Measurements from ENCODE around the gene MCF2L. TPM values are rescaled to one million over a fixed set of nuclear protein-coding genes. Genes with fewer than 3 reads are reported as not detected.

MCF2L gene
- total RNA-seq, 1 experiment from 2014 or later: 5.8 TPM

- no peak for DNase-seq
- Histone ChIP-seq H3K4me3 (no peak overlapping the region), H3K36me3 (no peaks in the 10 kb centered on the region), H3K27me3 (peaks cover 14% of the 10 kb centered on the region; the same call in 1 of the 2 replicates), H3K9me3 (no peaks in the 10 kb centered on the region)
These were observed 46.0 kb downstream of the MCF2L start for GRCh38 chr13:113014752-113015745.

DNA sequence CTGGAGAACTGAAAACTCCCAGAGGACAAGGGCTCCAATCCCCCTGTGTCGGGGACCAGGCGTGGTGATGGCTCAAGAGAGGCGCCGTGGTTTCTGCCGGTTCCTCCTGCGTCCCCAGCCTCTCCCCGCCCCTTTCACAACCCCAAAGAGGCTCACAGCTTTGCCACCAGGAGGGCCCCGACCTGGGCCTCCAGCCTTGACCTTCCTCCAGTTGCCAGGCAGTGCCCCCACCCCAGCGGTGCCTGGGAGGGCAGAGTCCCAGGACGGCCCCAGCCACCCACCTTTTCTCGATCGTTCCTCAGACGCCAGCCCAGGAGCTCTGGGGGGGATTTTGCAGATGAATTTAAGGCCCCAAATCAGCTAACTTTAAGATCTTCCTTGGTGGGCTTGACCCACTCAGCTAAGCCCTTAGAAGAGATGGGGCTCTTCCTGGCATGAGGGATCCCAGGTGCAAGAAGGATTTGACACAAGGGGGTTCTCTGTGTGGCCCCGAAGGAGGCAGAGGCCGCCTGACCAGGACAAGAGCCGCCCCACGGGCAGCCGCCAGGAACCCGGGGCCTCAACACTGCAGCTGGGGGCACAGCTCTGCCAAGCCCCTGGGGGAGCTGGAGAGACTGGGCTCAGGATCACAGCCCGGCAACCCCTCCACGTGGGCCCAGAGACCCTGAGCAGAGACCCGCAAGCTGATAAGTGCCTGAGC is 47.0 kb downstream of the MCF2L start:
- DNase-seq: no peak
- H3K27me3 ChIP-seq: peaks cover 14% of the 10 kb centered on the region; the same call in 1 of the 2 replicates

GRCh38 chr13:113016526-113017295 is 47.7 kb downstream of the MCF2L start:
- H3K4me3 ChIP-seq: no peak overlapping the region
- no peak for DNase-seq
- peaks cover 14% of the 10 kb centered on the region; the same call in 1 of the 2 replicates for H3K27me3 ChIP-seq
- no peaks in the 10 kb centered on the region for H3K9me3 ChIP-seq
- no peaks in the 10 kb centered on the region for H3K36me3 ChIP-seq

More for the DNA sequence above, 47.0 kb downstream of the MCF2L start:
- H3K9me3 ChIP-seq: no peaks in the 10 kb centered on the region
- no peaks in the 10 kb centered on the region for H3K36me3 ChIP-seq
- H3K4me3 ChIP-seq: no peak overlapping the region

DNA sequence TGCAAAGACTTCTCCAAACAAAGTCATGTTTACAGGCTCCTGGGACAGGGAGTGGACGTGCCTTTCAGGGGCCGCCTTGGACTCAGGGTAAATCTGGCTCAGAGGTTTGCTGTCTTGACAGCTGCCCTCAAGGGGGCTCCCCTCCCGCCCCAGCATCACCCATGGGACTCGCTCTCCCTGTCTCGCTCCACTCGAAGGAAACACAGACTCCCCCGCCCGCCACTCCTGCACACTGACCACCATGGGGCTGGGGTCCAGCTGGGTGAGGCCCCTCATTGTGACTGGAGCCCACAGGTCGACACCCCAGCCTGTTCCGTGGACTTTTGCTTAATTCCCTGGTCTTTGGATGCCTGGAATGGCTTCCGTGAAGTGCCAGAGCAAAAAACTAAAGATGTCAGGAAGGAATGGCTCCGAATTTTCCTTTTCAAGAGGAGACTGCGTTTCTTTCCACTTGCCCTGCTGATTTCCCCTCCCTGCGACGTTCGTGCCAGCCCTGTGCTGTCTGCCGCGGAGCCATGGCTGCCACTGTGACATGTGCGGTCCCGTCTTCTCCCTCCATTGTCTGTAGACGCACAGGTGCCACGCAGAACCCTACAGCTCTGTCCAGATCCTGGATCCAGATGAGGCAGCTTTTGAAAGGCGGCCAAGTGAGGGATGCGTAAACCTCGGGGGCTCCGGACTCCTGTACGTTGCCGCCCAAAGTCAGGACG is 48.6 kb downstream of the MCF2L start:
- Histone ChIP-seq H3K36me3 (no peaks in the 10 kb centered on the region), H3K27me3 (peaks cover 15% of the 10 kb centered on the region; the same call in 1 of the 2 replicates), H3K9me3 (no peaks in the 10 kb centered on the region), H3K4me3 (no peak overlapping the region)
- no peak for DNase-seq

DNA sequence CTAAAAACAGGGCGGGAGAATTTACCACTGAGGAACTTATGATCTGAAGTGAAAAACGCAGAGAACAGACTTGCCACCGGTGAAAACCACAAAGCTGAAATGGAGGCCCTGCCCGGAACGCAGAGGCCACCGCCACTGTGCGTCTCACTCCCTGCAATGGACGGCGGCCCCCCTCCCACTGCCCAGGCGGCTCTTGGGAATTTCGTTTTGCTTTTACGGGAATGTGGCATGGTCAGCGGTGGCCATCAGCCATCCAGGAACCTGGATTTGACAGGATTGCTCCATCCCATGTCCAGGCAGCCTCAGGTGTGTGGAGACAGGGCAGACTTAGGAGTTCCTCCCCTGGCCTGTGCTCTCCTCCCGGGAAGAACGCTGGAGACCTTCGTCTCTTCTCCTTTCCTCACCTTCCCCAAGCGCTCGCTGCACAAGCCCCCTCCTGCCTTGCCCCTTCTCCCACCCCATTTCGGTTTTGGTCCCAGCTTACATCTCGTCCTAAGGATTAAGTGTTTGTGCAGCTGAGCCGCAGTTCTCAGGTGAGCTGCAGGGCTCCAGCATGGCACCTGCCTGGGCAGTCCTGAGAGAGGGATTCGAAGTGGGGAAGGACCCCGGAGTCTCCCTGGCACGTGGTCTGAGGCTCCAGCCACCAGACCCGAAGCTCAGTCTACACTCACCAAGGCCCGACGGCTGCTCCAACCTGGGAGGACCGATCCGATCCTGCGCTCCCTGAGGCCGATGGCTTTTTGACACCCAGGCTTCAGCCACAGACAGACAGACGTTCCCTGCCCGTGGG is 49.9 kb downstream of the MCF2L start:
- Histone ChIP-seq H3K27me3 (peaks cover 27% of the 10 kb centered on the region), H3K36me3 (no peaks in the 10 kb centered on the region), H3K4me3 (no peak overlapping the region), H3K9me3 (no peaks in the 10 kb centered on the region)
- no peak for DNase-seq

DNA sequence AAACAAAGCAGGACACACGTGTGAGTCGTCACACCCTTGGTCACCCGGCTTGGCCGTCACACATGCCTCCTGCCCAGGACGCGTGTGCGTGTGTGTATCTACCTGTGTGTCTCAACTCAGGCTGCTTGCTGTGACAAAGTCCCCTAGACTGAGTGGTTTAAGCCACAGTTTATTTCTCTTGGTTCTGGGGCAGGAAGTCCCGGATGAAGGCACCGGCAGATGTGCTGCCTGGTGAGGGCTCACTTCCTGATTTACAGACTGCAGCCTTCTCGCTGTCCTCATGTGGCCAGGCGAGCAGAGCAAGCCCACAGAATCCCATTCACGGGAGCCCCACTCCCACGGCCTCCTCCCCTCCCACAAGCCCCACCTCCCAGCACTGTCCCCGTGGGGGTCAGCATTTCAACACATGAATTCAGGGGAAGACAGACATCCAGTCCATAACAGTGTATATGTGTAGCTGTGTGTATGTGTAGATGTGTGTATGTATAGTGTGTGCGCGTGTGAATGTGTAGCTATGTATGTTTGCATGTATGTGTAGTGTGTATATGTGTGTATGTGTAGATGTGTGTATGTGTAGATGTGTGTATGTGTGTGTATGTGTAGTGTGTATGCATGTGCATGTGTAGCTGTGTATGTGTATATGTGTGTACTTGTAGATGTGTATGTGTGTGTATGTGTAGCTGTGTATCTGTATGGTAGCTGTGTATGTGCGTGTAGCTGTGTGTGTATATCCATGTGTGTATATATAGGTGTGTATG is 51.5 kb downstream of the MCF2L start:
- Histone ChIP-seq H3K9me3 (no peaks in the 10 kb centered on the region), H3K36me3 (no peaks in the 10 kb centered on the region), H3K4me3 (no peak overlapping the region), H3K27me3 (peaks cover 35% of the 10 kb centered on the region)
- no peak for DNase-seq

- Histone ChIP-seq H3K27me3 (peaks cover 38% of the 10 kb centered on the region), H3K36me3 (no peaks in the 10 kb centered on the region), H3K9me3 (no peaks in the 10 kb centered on the region), H3K4me3 (no peak overlapping the region)
- DNase-seq: no peak
These were observed 52.4 kb downstream of the MCF2L start for GRCh38 chr13:113021391-113021790.

DNA sequence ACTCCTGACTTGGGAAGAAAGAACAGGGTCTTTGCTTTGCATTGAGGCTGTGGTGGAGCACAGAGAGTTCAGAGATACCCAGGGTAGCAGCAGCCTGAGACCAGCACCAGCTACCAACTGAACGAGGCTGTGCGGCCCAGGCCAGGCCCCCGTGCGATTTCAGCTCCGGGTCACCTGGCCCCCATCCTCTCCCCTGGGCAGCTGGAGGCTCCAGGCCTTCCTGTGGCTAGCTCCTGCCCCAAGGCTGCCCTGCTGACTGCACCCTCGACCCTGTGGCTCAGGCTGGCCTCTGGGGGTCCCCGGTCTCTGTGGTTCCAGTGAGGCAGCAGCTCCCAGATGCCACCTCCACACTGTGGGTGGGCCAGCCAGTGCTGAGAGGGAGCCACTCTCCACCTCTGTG is 52.8 kb downstream of the MCF2L start:
- Histone ChIP-seq H3K36me3 (no peaks in the 10 kb centered on the region), H3K9me3 (no peaks in the 10 kb centered on the region), H3K27me3 (peaks cover 42% of the 10 kb centered on the region), H3K4me3 (no peak overlapping the region)
- no peak for DNase-seq

DNA sequence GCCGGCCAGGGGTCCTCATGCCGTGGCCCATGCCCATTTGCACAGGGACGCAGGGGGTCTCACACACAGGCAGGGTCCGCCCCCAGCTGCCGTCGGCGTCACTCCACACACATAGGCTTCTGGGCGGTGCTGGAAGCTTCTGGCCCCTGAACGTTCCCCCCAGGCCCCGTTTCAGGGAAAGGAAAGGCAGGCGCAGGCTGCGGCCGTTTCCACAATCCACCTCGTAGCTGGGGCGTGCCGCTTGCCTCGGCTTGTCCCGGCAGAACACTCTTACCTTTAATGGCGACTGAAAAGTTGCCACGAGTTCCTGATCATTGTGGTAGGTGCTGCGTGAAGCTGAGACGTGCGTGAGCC is 53.4 kb downstream of the MCF2L start:
- H3K36me3 ChIP-seq: no peaks in the 10 kb centered on the region
- H3K4me3 ChIP-seq: no peak overlapping the region
- H3K9me3 ChIP-seq: no peaks in the 10 kb centered on the region
- no peak for DNase-seq
- H3K27me3 ChIP-seq: peaks cover 42% of the 10 kb centered on the region

GRCh38 chr13:113022745-113023574 is 53.9 kb downstream of the MCF2L start:
- DNase-seq: no peak

DNA sequence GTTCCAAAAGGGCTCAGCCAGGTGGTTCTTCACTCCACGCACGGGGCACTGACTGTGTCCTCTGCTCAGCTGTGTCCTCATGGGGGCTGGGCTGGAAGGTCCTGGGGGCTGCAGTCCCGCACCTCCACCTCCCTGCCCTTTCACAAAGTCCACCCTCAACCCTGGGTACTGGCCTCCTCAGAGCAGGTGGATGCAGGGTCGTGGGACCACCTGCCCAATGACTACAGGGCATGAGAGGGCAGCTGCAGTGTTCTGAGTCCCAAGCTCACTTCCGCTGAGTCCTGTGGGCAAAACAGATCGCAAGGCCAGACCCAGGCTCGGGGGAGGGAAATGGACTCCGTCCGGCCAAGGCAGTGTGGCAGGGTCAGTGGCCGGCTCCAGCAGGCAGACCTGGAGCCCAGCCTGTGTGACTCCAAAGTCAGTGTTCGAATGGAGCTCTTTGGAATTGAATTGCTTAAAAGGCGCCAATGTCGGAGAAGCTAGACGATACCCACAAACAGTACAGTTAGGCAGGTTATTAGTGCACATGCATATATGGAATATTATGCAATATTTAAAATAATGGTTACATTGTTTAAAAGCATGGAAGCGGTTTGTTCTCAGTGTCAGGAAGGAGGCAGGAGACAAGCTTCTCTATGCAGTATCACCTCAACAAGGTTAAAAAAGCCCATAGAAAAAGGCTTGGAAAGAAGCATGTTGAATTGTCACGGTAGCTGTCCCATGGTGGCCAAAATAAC is 54.8 kb downstream of the MCF2L start:
- DNase-seq: no peak
- no peaks in the 10 kb centered on the region for H3K9me3 ChIP-seq
- no peak overlapping the region for H3K4me3 ChIP-seq
- peaks cover 36% of the 10 kb centered on the region for H3K27me3 ChIP-seq
- H3K36me3 ChIP-seq: no peaks in the 10 kb centered on the region

More at GRCh38 chr13:113022745-113023574, 53.9 kb downstream of the MCF2L start:
- H3K9me3 ChIP-seq: no peaks in the 10 kb centered on the region
- peaks cover 40% of the 10 kb centered on the region for H3K27me3 ChIP-seq
- H3K36me3 ChIP-seq: no peaks in the 10 kb centered on the region
- H3K4me3 ChIP-seq: no peak overlapping the region

DNA sequence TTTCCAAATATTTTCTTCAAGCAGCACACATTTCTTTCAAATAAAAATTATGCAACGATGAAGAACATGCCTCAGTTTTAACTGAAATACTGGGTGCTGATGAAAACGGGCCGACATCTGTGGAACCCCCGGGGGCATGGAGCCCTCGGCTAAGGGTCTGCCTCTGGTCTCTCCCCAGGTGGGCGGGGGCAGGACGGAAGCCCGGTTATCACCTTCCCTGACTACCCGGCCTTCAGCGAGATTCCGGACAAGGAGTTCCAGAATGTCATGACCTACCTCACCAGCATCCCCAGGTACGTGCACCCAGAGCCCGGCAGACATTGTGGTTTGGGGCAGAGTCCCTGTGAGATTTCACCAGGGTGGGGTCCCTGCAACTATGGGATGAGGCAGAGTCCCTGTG is 55.5 kb downstream of the MCF2L start:
- H3K9me3 ChIP-seq: no peaks in the 10 kb centered on the region
- DNase-seq: no peak
- H3K36me3 ChIP-seq: no peaks in the 10 kb centered on the region
- H3K27me3 ChIP-seq: peaks cover 31% of the 10 kb centered on the region
- no peak overlapping the region for H3K4me3 ChIP-seq

DNA sequence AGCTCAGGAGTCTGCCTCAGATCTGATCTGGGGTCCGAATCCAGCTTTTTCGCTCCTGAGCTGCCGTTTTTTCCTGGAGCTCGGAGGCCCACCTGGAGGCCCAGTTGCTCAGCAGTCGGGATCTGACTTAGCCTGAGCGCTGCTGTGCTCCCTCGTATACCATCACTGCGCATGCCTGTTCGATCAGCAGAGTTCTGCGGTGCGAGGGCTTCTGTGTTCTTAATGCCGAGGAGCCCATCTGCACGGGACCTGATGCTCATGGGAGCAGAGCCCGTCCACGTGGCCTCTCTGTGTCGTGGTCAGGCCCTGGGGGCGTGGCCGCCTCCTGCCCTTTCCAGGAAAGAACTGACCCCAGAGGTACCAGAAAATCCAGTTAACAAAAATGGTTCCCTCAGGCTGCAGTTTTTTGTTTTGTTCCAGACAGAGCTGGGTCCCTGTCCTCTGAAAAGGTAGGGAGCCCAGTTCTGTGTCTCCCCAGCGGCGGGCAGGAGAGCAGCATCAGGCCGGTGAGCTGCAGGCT is 57.4 kb downstream of the MCF2L start:
- DNase-seq: no peak
- peaks cover 36% of the 10 kb centered on the region for H3K27me3 ChIP-seq

More for the DNA sequence above, 57.4 kb downstream of the MCF2L start:
- H3K4me3 ChIP-seq: no peak overlapping the region
- no peaks in the 10 kb centered on the region for H3K9me3 ChIP-seq
- no peaks in the 10 kb centered on the region for H3K36me3 ChIP-seq
